HCT116 (cell line): Measurements from ENCODE around the gene NARS2. TPM values are rescaled to one million over a fixed set of nuclear protein-coding genes. Genes with fewer than 3 reads are reported as not detected.
A peak's percentile ranks its signal among the peaks of the same experiment; 100 is the strongest.

Source experiments
- ATAC-seq: fragments of 200-7000 bp; cut with Tn5 transposase; 2 replicates; pipeline ENCODE4 v1.9.1; 2020; ENCODE audit warnings: mild to moderate bottlenecking, moderate library complexity
- BruUV-seq: library from RNA; stranded (reverse); fragments of 400-500 nt; replicated peaks from 2 replicates; lab custom pipeline; 2021; lab: Mats Ljungman, UMichigan
- CTCF ChIA-PET: fragments of 300-600 bp; sonication (Branson Sonifier 250); formaldehyde crosslinking; loops from one replicate; lab custom pipeline; 2021; ENCODE audit warnings: antibody characterized with exemption; lab: Charles Lee
- POLR2A ChIA-PET: fragments of 300-600, 350-600 bp; sonication (Branson Sonifier 250); formaldehyde crosslinking; loops from one replicate; lab custom pipeline; 2021; ENCODE audit warnings: antibody characterized with exemption; lab: Charles Lee
- RAD21 ChIA-PET, 2 experiments: fragments of 300-600 bp; sonication (Branson Sonifier 250); formaldehyde crosslinking; loops; one replicate each; lab custom pipeline; 2023; ENCODE audit warnings: low total read pairs in 2 of 2; ENCODE audit not compliant: uncharacterized antibody in 2 of 2, unreplicated experiment in 2 of 2, low non-redundant PET in 1 of 2; lab: Charles Lee
- DNase-seq: peaks from one replicate; pipeline ENCODE4 v3.0.0-alpha.2; 2010; ENCODE audit warnings: low read depth, low spot score
- H2AFZ ChIP-seq: fragments of 200-600 bp; shearing (Covaris generic), sonication (generic); 2 replicates; pipeline ENCODE4 v1.6.1; 2017; ENCODE audit warnings: low read depth, mixed run types, mixed read lengths, antibody characterized with exemption, low read length; ENCODE audit not compliant: poor library complexity, severe bottlenecking
- H3K27ac ChIP-seq: 2 replicates; pipeline ENCODE4 v1.5.1; 2012; ENCODE audit warnings: low read depth, low read length
- H3K27me3 ChIP-seq: fragments of 200-600 bp; sonication (generic); 2 replicates; pipeline ENCODE4 v1.6.1; 2016; ENCODE audit warnings: mixed run types, low read length, mixed read lengths; ENCODE audit not compliant: insufficient read depth
- H3K36me3 ChIP-seq, 2 experiments: fragments of 200-500 bp in 1 of 2; fragments of 200-600 bp in 1 of 2; sonication (Bioruptor generic) in 1 of 2; sonication (generic) in 1 of 2; 2 replicates each; pipeline versions ENCODE4 v1.5.1 to v1.6.1; 2014 to 2016; ENCODE audit warnings: low read length in 2 of 2, inconsistent platforms in 1 of 2, mixed read lengths in 1 of 2, mixed run types in 1 of 2; ENCODE audit not compliant: insufficient read depth in 2 of 2, control insufficient read depth in 1 of 2
- H3K4me1 ChIP-seq, 2 experiments: fragments of 200-600 bp in 1 of 2; sonication (generic) in 1 of 2; 2 replicates each; pipeline versions ENCODE4 v1.5.1 to v1.6.1; 2012 to 2017; ENCODE audit warnings: low read length in 2 of 2, inconsistent platforms in 1 of 2, mild to moderate bottlenecking in 1 of 2, mixed read lengths in 1 of 2, mixed run types in 1 of 2, moderate library complexity in 1 of 2; ENCODE audit not compliant: insufficient read depth in 2 of 2, control insufficient read depth in 1 of 2
- H3K4me2 ChIP-seq: fragments of 200-600 bp; sonication (generic); 2 replicates; pipeline ENCODE4 v1.6.1; 2017; ENCODE audit warnings: mixed run types, low read length, mixed read lengths
- H3K4me3 ChIP-seq, 2 experiments: fragments of 200-600 bp in 1 of 2; sonication (generic) in 1 of 2; replicated peaks in 1 of 2; 2 replicates each; pipeline ENCODE4 v1.5.1; 2011 to 2016; ENCODE audit warnings: low read length in 2 of 2, control low read depth in 1 of 2, low read depth in 1 of 2, mild to moderate bottlenecking in 1 of 2, mixed read lengths in 1 of 2, mixed run types in 1 of 2
- H3K79me2 ChIP-seq: fragments of 200-600 bp; sonication (generic); 2 replicates; pipeline ENCODE4 v1.6.1; 2017; ENCODE audit warnings: mild to moderate bottlenecking, mixed run types, low read length, moderate library complexity, mixed read lengths; ENCODE audit not compliant: insufficient read depth
- H3K9ac ChIP-seq: fragments of 200-600 bp; sonication (generic); 2 replicates; pipeline ENCODE4 v1.6.1; 2016; ENCODE audit warnings: low read length, mixed read lengths
- H3K9me2 ChIP-seq: fragments of 200-600 bp; sonication (generic), shearing (Covaris generic); 2 replicates; pipeline ENCODE4 v1.6.1; 2017; ENCODE audit warnings: mixed run types, mild to moderate bottlenecking, moderate library complexity; ENCODE audit not compliant: insufficient read depth
- H3K9me3 ChIP-seq, 2 experiments: fragments of 200-500 bp in 1 of 2; fragments of 200-600 bp in 1 of 2; sonication (Bioruptor generic) in 1 of 2; sonication (generic) in 1 of 2; 2 replicates each; pipeline ENCODE4 v1.6.1; 2014 to 2017; ENCODE audit warnings: low read length in 2 of 2, mixed read lengths in 2 of 2, inconsistent platforms in 1 of 2, low read depth in 1 of 2, mild to moderate bottlenecking in 1 of 2, mixed run types in 1 of 2, moderate library complexity in 1 of 2; ENCODE audit not compliant: control insufficient read depth in 1 of 2, insufficient read depth in 1 of 2
- H4K20me1 ChIP-seq: fragments of 200-600 bp; sonication (generic), shearing (Covaris generic); 2 replicates; pipeline ENCODE4 v1.6.1; 2017; ENCODE audit warnings: mixed run types, mild to moderate bottlenecking, moderate library complexity; ENCODE audit not compliant: insufficient read depth
- CBX3 ChIP-seq: IDR thresholded peaks from 2 replicates; pipeline ENCODE4 v1.6.1; 2012; ENCODE audit warnings: low read depth
- EGR1 ChIP-seq: IDR thresholded peaks from 2 replicates; pipeline ENCODE4 v1.6.1; 2012; ENCODE audit warnings: low read depth
- EZH2phosphoT487 ChIP-seq: fragments of 200-600 bp; IDR thresholded peaks from 2 replicates; pipeline ENCODE4 v1.6.1; 2018; ENCODE audit warnings: antibody characterized with exemption, borderline replicate concordance
- FOSL1 ChIP-seq: IDR thresholded peaks from 2 replicates; pipeline ENCODE4 v1.6.1; 2012; ENCODE audit warnings: low read depth
- SIN3A ChIP-seq: IDR thresholded peaks from 2 replicates; pipeline ENCODE4 v1.6.1; 2012; ENCODE audit warnings: low read depth
- SP1 ChIP-seq: IDR thresholded peaks from 2 replicates; pipeline ENCODE4 v1.6.1; 2012; ENCODE audit warnings: low read depth
- SRF ChIP-seq: IDR thresholded peaks from 2 replicates; pipeline ENCODE4 v1.6.1; 2012; ENCODE audit warnings: low read depth
- TCF7L2 ChIP-seq: IDR thresholded peaks from 2 replicates; pipeline ENCODE4 v1.7.0; 2011; ENCODE audit warnings: borderline replicate concordance, inconsistent platforms; ENCODE audit not compliant: insufficient read depth, insufficient read length; ENCODE audit errors: extremely low read depth
- ZFX ChIP-seq: fragments of 450-650 bp; IDR thresholded peaks from 2 replicates; pipeline ENCODE4 v1.6.1; 2017
- ZNF274 ChIP-seq: fragments of 200-500 bp; sonication (Bioruptor generic); IDR thresholded peaks from 2 replicates; pipeline ENCODE4 v1.6.1; 2014; ENCODE audit warnings: mild to moderate bottlenecking, low read depth, low read length, inconsistent platforms
- intact Hi-C: fragments of 100-400 bp; cut with micrococcal nuclease; formaldehyde crosslinking; loops from 2 replicates; pipeline ENCODE4 v1.10.0; 2022
- total RNA-seq: library from RNA; stranded (reverse); gene quantifications from one replicate; pipeline ENCODE4 v1.2.1, GENCODE V29; 2021; ENCODE audit not compliant: unreplicated experiment
- TF ChIP-seq, protein P1 (sequence below): IDR thresholded peaks from 2 replicates; pipeline ENCODE4 v1.6.1; 2012

Gene NARS2
- total RNA-seq, 1 experiment from 2014 or later, result 26.0 TPM

GRCh38 chr11:78419327-78419726 lies 155.3 kb downstream of the NARS2 start (continued):
- TF ChIP-seq SIN3A (no peak), EZH2phosphoT487 (no peak), SP1 (no peak), CBX3 (no peak), ZNF274 (no peak), TCF7L2 (no peak), EGR1 (no peak), ZFX (no peak), FOSL1 (no peak)
- TF ChIP-seq, protein P1, sequence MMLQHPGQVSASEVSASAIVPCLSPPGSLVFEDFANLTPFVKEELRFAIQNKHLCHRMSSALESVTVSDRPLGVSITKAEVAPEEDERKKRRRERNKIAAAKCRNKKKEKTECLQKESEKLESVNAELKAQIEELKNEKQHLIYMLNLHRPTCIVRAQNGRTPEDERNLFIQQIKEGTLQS, result no peak
- TF ChIP-seq, all 23 proteins: peak for 0

- CTCF ChIA-PET, result interaction anchor here (1.6 kb wide), 1 partner anchor 14 kb away, joined by 6 read pairs; no protein-coding TSS in a partner anchor
- no peaks in the 10 kb centered on the region for H3K9me2 ChIP-seq
- TF ChIP-seq SIN3A, result no peak
- TF ChIP-seq TCF7L2, result no peak
- no peak for TF ChIP-seq ZNF274
- no peak for TF ChIP-seq SRF
- TF ChIP-seq, protein P1, result no peak
- no peak for TF ChIP-seq SP1
- RAD21 ChIA-PET, result no interaction called here
- BruUV-seq, result no TSS peak
- no peak for ATAC-seq
- no peaks in the 10 kb centered on the region for H3K79me2 ChIP-seq
- no peak overlapping the region for H3K4me3 ChIP-seq
- no peaks in the 10 kb centered on the region for H3K27me3 ChIP-seq
- H3K9me3 ChIP-seq, result no peaks in the 10 kb centered on the region
- peaks cover 5 to 19% of the 10 kb centered on the region in 2 experiments; a peak in 3 of 4 replicates for H3K4me1 ChIP-seq
- H3K36me3 ChIP-seq, result no peaks in the 10 kb centered on the region
- no peak for DNase-seq
- intact Hi-C loops, result no loop called here
- H3K9ac ChIP-seq, result no peak overlapping the region
- no peak overlapping the region for H2AFZ ChIP-seq
- H3K27ac ChIP-seq, result no peak overlapping the region
- no peaks in the 10 kb centered on the region for H4K20me1 ChIP-seq
- H3K4me2 ChIP-seq, result peak overlapping the region; percentile 80
- POLR2A ChIA-PET, result no interaction called here
Observed at GRCh38 chr11:78418584-78419211, 156.0 kb downstream of the NARS2 start.
